HG02852 (cell line): ENCODE data around the gene GSTCD.
"Not testable (repeated sequence)": the region's sequence is repeated elsewhere in the genome, so short reads cannot be mapped to it uniquely, and the experiment has no call there.

Source experiments
- ATAC-seq: cut with Tn5 transposase; IDR thresholded peaks from one replicate; pipeline ENCODE4 v1.9.1; 2021; ENCODE audit warnings: mild to moderate bottlenecking, moderate library complexity; ENCODE audit not compliant: unreplicated experiment

GSTCD gene, protein sequence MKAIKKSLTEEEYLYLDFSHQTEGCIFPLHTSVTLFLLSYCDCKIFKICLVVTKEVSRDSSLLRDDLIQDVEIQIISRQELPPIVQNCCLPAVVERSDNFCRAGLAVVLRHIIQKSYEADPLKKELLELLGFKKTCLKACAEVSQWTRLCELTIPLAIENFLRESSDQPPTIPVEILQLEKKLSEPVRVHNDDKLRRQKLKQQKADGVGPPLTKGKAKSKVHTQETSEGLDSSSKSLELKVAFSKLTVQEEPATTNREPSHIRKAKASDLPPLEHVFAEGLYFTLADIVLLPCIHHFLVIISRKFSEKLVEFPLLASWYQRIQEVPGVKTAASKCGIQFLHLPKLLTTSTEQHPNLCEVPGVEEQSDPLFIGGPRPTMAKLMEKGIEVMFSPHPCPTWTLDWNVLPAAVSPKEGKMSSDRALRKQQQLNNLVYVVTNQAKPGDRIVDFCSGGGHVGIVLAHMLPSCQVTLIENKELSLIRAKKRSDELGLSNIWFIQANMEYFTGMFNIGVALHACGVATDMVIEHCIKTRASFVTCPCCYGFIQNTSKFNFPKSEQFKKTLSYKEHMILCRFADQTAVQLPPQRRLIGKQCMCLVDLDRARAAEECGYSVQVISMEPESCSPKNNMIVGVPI

DNA sequence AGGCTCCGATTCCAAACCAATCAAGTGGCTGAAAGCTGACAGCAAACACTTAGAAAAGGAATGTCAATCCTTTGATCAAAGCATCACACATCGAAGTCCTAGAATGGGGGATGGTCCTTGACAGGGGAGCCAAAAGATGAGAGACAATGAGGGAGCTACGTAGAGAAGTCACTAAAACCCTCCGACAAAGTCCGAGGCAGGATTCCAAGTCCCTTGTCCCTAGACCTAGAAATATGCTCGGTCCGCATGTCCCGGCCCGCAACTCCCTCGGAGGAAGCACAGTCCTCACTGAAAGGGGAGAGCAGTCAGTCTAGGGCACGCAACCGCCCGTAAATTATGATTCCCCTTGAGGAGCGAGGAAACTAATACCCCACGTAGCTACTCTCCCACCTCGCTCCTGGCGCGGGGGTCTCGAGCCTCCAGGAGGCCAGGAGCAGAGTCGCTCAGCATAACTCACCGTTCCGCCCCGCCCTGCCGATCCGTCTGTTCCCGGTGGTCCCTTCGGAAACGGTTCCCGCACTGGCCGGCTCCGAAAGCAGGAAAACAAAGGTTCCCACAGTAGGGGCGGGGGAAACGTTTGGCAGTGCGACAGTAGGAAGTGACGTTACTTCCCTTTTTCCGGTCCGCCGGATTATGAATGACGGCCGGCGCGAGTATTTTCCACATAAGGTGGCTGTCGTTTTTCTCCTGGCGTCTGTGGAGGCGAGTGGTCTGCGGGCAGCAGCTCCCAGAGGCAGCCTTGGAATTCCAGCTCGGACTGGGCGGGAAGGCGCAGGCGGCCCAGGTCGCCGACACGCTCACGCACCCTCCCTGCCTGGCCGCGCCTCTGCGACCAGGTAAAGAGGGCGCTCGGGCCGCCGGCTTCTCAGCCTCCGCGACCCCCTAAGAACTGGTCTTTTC, at the start of gene GSTCD, which contains the start of gene INTS12:
GSTCD (plus strand) TSS at position 604 of the 900 bp plus-strand sequence. CDS start 8,830 bp downstream, outside the sequence.
INTS12 (minus strand) TSS at position 509 of the 900 bp plus-strand sequence. CDS start 8,684 bp downstream, outside the sequence.
- ATAC-seq = peak; percentile 76

GRCh38 chr4:105659190-105659589, 49.4 kb upstream of the GSTCD start:
- no peak for ATAC-seq

GRCh38 chr4:105661028-105661427, 47.6 kb upstream of the GSTCD start:
- no peak for ATAC-seq

DNA sequence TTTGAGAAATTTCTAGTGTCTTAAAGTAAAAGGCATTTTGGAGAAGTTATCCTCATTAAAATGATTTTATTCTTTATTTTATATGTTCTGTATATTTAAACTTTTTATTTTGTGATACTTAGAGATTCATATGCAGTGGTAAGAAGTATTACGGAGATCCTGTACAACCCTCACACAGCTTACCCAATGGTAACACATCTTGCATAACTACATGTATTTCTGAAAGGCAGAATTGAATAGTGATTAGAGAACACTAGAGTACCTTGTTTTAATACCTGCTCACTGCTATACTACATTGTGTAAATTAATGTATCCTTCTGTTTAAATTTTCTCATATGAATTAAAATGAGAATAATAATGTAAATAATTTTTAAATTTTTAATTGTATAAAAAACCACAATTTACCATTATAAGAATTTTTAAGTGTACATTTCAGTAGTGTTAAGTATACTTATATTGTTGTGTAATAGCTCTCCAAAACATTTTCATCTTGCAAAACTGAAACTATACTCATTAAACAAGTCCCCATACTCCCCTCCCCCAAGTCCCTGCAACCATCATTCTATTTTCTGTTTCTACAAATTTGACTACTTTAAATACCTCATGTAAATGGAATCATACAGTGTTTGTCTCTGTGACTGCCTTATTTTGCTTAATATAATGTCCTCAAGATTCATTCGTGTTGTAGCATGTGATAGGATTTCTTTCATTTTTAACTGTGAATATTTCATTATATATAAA, 45.5 kb upstream of the GSTCD start:
- no peak for ATAC-seq

DNA sequence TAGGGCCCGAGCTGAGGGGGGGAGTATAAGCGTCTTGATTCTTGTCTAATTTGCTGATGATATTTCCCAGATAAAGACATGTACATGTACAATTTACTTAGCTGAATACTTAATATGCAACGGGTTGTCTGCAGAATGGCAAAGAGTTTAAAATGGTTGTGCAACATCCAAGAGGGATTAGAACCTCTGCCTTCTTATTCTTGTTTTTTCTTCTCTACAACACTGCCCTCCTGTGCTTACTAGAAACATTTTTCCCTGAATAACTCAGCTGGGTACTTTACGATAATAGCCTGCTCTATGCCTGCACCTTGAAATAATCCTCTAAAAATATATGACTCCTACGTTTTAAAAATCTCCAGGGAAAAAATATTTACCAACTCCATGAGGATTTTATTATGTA, 41.9 kb upstream of the GSTCD start:
- ATAC-seq = no peak

- no peak for ATAC-seq
Measured at GRCh38 chr4:105670684-105671083, 37.9 kb upstream of the GSTCD start.

DNA sequence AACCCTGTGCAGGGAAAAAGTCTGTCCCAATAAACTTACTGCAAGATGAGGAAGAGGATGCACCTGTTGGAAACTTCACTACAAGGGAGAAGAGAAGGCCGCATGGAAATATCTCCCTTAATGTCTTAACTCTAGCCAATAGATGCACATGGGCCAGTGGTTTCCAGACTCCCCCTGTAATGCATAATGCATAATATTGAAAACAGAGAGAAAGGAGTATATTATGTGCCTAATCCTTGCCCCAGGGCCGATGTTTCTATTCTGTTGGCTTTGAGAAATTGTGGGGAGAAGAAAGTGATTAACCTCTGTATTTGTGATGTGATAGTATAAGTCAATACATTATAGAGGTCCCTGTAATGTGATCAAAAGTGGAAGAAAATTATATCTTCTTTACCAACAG, 37.3 kb upstream of the GSTCD start:
- no peak for ATAC-seq

GRCh38 chr4:105674011-105674410, 34.6 kb upstream of the GSTCD start:
- ATAC-seq = no peak

- ATAC-seq = no peak
Measured at GRCh38 chr4:105677709-105678108, 30.9 kb upstream of the GSTCD start.

DNA sequence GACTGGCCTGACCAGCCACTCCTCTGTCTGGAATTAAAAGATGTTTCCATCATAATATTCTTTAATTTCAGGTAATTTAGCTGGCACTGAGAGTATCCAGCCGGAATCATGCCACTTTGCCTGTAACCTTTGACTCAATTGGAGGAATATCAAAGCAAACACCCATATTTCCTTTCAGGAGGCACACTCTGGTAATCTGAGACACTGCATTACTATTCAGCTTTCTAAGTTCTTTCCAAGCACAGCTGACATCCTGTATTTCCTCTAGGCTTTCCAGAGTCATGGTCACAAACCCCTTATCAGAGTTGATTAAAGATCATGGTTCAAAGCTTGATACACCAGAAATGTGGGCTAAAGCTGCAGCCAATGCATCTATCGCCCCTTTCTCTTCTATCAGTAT, 29.4 kb upstream of the GSTCD start:
- no peak for ATAC-seq

GRCh38 chr4:105683038-105683437, 25.5 kb upstream of the GSTCD start:
- ATAC-seq = no peak

GRCh38 chr4:105686571-105686970, 22.0 kb upstream of the GSTCD start:
- ATAC-seq = no peak

- not testable (repeated sequence) for ATAC-seq
Measured at GRCh38 chr4:105694812-105695211, 13.8 kb upstream of the GSTCD start.

GRCh38 chr4:105695832-105696231, 12.8 kb upstream of the GSTCD start:
- ATAC-seq = not testable (repeated sequence)

DNA sequence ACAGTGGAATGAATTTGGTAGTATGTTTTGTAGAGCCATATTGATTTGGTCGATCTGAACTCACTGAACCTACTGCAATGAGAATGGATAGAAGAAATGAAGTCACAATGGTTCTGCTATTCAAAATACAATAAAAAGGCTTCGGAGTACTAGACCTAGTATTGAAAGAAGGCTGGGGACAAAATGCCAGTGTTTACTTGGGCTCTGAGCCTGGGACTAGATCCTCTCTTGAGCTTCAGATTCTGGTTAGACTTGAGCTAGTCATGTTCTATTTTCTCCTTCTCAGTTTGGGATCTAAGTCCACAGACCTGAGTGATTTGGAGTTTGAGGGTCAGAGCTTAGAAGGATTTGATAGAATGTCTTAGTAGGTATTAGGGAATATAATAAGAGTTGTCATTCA, 10.0 kb upstream of the GSTCD start:
- ATAC-seq = no peak

GRCh38 chr4:105707782-105708180, 803 bp upstream of the GSTCD start:
- no peak for ATAC-seq

- peak; percentile 34 for ATAC-seq
Measured at GRCh38 chr4:105709081-105709450, 482 bp downstream of the GSTCD start.

DNA sequence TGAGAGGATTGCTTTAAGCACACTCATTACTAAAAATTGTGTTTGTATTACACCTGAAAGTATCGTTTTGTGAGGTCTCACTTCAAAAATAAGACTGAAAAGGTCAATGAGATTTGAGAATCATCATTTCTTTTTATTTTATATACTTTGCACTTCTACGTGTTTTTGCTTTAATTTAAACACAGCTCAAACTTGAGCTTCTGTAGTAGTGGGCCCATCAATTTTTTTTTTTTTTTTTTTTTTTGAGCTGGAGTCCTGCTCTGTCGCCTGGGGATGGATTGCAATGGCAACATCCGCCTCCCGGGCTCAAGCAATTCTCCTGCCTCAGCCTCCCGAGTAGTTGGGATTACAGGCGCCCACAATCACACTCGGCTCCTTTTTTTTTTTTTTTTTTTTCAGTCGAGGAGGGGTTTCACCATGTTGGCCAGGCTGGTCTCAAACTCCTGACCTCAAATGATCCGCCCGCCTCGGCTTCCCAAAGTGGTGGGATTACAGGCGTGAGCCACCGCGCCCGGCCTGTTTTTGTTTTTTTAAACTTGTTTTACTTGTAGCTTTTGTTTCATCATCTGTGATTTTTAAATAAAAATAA, 1.5 kb downstream of the GSTCD start:
- ATAC-seq = no peak

DNA sequence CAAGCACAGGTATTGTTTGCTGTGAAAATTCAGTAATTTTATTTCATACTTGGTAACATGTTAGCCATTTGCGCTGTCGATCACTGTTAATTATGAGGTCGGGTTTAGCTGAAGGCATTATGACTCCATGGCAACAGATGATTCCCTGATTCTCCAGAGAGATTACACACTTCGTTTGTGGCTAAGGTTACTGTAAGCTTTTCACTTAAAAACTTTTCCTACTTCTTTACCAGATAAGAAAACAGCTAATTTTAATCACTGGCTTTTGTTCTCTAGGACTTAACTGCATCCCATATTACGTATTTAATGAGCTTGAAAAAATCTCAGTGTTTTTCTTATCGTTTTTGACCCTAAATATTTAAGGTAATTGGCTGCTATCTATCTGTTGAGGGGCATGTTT, 2.1 kb downstream of the GSTCD start:
- ATAC-seq = no peak

GRCh38 chr4:105712766-105713165, 4.2 kb downstream of the GSTCD start:
- no peak for ATAC-seq
